ENCODE data around the gene RHBDD1.

RHBDD1 gene

DNA sequence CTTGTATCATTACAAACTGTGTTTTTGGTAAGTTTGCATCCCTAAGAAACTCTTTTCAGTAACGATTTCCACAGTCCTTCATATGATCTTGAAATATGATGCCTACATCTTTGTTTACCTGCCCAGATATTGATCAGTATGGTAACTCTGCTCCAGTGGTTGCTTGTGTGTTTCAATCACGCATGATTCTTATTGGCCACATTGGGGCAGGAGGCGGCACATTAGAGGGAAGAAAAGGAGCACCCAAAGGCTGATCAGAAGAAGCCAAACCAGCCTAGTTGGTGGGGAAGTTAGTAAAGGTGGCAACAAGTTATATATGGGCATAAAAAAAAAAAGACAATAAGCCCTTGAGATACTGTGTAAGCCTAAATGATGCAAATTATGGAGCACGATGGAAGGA is 158.9 kb downstream of the RHBDD1 start:
- DNase-seq: no peak

DNA sequence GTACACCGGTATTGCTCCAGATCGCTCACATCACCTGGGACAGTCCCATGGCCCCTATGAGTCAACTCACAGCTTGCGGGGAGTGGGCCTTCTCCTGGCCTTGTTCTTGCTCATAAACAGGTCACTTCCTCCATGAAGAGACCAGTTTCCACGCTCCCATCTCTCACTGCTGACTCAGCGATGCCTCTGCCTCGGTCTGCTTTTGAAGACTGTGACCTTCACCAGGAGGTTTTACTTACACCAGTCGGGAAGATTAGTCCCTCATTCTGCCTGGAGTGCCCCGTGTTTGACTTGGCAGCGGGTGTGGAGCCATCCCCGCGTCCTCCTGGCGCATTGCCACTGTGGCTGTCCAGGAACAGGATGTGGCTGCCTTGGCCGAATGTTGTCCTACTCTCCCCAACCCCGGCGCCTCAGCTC is 159.8 kb downstream of the RHBDD1 start:
- DNase-seq: no peak

GRCh38 chr2:226999661-227000060 is 163.8 kb downstream of the RHBDD1 start:
- DNase-seq: no peak

DNA sequence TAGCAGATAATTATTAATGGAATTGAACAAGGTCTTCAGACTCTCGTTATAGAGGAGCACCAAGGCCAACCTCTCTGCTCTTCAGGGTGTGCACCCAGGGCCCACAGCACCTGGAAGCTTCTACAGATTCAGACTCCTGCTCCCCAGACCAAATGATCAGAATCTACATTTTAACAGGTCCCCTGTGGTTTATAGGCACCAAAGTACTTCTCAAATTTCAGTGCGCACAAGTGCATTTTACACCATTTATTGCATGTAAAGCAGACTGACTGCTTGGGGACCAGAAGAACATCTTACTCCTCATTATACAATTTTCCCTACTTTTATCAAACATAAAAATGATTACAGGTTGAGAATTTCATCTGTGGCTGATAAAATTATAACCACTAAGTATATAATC is 164.3 kb downstream of the RHBDD1 start:
- no peak for DNase-seq

- DNase-seq: no peak
These were observed 168.6 kb downstream of the RHBDD1 start for GRCh38 chr2:227004482-227004881.

GRCh38 chr2:227006189-227006897 is 170.5 kb downstream of the RHBDD1 start:
- DNase-seq: no peak

DNA sequence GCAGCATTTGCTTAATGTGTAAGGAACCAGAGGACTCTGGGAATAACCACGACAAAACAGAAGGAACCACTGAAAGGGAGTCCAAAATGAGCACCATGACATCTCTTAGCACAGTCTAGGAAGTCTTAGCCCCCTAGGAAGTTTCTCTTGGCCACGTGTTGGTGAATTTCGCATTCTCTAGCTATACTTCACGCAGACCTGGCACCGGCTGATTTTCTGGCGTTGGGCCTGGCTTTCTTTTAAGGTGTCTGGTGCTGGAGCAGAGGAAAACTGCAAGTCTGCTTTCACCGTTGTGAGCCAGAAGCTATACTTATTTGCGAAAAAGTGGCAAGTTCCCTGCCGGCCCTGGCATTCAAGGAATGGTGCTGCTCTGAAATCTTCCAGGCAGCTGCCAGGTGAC is 171.3 kb downstream of the RHBDD1 start:
- DNase-seq: no peak

- DNase-seq: no peak
These were observed 172.1 kb downstream of the RHBDD1 start for GRCh38 chr2:227007940-227008339.

- no peak for DNase-seq
These were observed 174.6 kb downstream of the RHBDD1 start for GRCh38 chr2:227010433-227010832.

GRCh38 chr2:227013330-227013729 is 177.5 kb downstream of the RHBDD1 start:
- no peak for DNase-seq

GRCh38 chr2:227013881-227014280 is 178.0 kb downstream of the RHBDD1 start:
- no peak for DNase-seq

DNA sequence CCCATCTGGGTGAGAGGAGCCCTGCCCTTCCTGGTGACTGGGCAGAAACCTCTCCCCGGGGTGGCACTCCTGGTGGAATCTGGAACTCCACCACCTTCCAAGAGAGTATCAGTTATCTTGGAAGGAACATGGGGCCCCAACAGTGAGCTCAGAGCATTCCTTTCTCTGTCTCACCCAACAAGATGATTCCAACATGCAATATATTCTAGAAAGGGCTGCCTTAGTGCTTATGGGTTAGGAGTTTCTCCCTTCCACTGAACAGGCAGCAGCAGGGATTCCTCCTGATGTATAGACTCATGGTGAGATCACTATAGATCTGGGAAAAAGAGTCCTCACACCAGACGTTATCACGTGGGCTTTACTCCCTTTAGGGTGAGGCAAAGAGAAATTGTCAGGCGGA is 181.0 kb downstream of the RHBDD1 start:
- DNase-seq: no peak

GRCh38 chr2:227020416-227020815 is 184.6 kb downstream of the RHBDD1 start:
- DNase-seq: no peak

- no peak for DNase-seq
These were observed 186.8 kb downstream of the RHBDD1 start for GRCh38 chr2:227022608-227023007.

GRCh38 chr2:227025510-227025909 is 189.7 kb downstream of the RHBDD1 start:
- no peak for DNase-seq

DNA sequence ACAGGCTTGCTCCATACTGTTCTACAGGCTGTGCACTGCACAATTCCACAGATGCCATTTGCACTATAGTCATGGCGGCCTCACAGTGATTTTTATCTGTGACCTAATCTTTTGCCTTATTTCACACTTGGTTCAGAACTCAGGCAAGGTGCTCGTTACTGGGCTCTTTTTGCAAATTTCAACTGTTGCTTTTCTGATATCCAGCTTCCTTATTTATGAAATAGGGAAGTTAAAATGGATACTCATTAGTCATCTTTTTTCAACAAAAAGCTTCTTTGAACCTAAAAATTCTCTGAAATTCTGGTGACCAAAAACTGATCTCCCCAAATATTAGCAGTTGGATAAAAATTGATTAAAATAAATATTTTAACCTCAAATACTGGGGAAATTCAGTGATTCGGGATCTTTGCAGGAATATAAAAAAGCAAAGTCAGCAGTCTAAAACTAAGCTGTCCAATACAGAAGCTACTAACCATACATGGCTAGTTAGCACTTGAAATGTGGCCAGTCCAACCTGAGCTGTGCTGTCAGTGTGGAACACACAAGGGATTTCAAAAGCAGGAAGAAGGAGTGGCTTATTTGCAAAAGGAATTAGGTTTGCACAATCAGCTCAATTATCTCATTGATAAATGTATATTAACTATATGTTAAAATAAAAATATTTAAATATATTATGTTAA is 193.7 kb downstream of the RHBDD1 start:
- DNase-seq: peak; percentile 11

DNA sequence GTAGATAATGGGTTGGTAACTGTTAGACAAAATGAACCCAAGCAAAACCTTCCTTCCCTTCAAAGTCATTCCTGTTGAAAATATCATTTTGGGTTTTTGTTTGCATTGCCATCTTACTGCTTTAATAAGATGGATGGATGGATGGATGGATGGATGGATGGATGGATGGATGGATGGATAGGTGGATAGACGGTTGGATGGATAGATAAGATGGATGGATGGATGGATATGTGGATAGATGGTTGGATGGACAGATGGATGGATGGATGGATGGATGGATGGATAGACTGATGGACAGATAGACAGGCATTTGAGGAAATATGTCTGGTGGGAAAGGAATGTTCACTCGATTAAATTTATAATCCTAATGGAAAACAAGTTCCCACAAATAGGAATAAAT is 194.9 kb downstream of the RHBDD1 start:
- DNase-seq: no peak

DNA sequence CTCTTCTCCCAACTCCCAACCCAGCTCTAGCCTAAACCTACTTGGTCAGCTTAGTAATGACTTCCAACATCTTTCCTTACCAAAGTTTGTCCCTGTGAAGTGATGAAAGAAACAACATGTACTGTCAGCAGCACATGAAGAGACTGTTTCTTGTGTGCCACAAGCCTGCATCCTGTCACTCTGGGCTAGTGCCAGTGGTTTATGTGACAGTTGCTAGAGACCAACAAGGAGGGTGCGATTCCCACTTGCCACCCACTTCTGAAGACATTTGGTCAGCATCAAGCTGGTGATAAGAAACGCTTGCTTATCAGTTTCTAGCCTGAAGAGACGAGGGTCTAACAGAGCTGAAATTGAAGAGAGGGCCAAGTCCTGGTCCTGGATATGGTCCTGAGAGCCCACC is 195.5 kb downstream of the RHBDD1 start:
- no peak for DNase-seq

GRCh38 chr2:227033471-227034148 is 197.8 kb downstream of the RHBDD1 start:
- DNase-seq: no peak

DNA sequence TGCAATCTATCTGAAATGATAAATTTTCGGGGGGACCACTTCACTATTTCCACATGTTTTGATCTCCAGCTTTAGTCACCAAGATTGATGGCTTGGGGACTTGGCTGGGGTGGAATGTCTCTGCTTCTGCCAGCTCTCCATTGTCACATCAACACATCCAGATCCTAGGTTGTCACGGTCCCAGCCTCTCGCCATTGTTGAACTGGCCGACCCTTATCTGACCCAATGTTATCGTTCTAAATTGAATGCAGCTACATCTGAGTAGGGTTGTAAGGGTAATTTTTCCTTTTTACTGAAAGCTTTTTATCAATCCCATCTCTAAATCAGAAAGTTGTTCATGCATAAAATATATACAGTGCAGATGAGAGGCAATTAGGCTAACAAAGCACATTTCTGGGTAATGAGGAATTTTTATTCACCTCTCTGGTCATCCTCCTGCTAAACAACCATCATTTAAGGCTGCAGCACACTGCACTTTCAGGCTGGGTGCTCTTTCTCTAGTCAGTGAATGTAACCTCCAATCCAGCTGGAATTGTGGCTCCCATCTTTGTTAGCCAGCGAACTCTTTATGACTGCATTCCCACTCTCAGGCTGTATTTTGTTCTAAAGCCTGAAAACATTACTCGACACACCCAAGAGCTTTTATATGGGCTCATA is 200.0 kb downstream of the RHBDD1 start:
- DNase-seq: no peak

DNA sequence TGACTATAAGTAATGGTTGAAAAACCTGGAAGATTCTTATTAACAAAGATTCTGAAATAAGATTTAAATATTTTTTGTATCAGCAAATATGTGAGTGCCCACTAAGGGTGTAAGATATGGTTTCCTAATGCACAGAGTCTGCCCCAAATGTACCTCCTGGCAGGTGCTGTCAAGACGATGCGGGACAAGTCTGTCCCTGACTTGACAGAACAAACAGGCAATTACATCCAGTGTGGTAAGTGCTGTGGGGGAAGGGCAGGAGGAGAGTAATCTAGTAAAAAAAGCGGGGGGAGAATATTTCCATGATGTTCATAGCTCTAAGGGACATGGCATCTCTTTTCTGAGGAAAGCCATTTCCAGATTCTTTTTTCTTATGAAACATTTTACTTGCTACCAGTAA is 200.7 kb downstream of the RHBDD1 start:
- no peak for DNase-seq

GRCh38 chr2:227038550-227039189 is 202.8 kb downstream of the RHBDD1 start:
- DNase-seq: no peak

DNA sequence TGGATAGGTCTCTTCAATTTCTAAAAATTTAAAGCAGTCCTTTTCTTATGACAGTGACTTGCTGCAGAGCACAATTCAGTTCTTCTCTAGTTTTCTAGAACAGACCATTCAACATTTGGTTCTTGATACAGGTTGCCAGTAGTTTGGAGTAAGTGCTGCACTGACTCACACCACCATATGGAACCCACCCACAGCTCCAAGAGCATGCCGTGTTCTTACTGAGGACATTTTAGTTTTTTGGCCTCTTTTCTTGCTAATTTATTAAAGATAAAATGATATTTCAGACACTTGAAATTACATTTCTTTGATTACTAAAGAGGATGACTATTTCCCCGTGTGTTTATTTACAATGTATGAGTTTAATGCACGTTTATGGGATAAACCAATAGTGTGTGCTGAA is 208.1 kb downstream of the RHBDD1 start:
- DNase-seq: no peak
